ENCODE measurements around the gene VSTM2B. TPM values are rescaled to one million over a fixed set of nuclear protein-coding genes. Genes with fewer than 3 reads are reported as not detected.

The VSTM2B gene
- total RNA-seq, 1 experiment from 2014 or later, result not detected

- no peak overlapping the region for H3K27ac ChIP-seq
- H3K27me3 ChIP-seq, result 0 out of 2 replicates have a peak, but pooled peaks cover 4% of the 10 kb centered on the region
- no peaks in the 10 kb centered on the region for H3K36me3 ChIP-seq
- no peaks in the 10 kb centered on the region for H3K4me1 ChIP-seq
- H3K4me3 ChIP-seq, result no peak overlapping the region
- no peaks in the 10 kb centered on the region for H3K9me3 ChIP-seq (replicated peaks)
- DNase-seq, result no peak
These were observed 1.9 kb downstream of the VSTM2B start for GRCh38 chr19:29527500-29528328.

DNA sequence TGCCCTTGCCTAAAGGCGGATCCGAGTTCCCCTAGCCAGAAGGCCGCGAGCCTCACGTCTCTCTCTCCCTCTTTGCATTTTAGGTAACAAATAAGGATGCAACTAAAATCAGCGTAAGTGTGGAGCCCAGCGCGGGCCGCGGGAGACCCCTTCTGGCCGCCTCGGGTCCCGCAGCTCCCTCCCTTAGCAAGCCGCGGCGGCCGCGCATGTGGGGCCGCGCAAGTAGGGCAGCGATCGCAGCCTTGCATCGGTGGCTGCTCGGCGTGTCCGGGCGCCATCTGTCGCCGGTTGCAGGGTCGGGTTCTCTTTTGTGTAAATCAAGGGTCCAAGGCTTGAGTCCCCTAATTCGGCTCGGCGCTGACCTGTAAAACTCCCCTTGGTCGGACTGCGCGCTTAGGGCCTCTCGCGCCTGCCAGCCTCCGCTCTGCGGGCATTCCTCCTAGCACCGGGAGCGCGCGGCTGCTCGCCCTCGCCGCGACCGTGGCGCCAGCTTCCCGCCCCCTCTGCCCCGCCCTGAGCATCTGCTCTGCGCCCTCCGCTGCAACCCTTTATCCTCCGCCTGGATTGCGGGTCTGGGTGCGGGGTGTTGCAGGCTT, 2.7 kb downstream of the VSTM2B start:
- Histone ChIP-seq H3K36me3 (no peaks in the 10 kb centered on the region), H3K4me1 (no peaks in the 10 kb centered on the region), H3K9me3 (replicated peaks) (no peaks in the 10 kb centered on the region), H3K27me3 (no peaks in the 10 kb centered on the region), H3K4me3 (no peak overlapping the region), H3K27ac (no peak overlapping the region)
- no peak for DNase-seq

- Histone ChIP-seq H3K27me3 (no peaks in the 10 kb centered on the region), H3K4me3 (no peak overlapping the region), H3K36me3 (no peaks in the 10 kb centered on the region), H3K27ac (no peak overlapping the region), H3K9me3 (replicated peaks) (no peaks in the 10 kb centered on the region), H3K4me1 (no peaks in the 10 kb centered on the region)
- DNase-seq, result no peak
These were observed 3.3 kb downstream of the VSTM2B start for GRCh38 chr19:29528946-29529645.

DNA sequence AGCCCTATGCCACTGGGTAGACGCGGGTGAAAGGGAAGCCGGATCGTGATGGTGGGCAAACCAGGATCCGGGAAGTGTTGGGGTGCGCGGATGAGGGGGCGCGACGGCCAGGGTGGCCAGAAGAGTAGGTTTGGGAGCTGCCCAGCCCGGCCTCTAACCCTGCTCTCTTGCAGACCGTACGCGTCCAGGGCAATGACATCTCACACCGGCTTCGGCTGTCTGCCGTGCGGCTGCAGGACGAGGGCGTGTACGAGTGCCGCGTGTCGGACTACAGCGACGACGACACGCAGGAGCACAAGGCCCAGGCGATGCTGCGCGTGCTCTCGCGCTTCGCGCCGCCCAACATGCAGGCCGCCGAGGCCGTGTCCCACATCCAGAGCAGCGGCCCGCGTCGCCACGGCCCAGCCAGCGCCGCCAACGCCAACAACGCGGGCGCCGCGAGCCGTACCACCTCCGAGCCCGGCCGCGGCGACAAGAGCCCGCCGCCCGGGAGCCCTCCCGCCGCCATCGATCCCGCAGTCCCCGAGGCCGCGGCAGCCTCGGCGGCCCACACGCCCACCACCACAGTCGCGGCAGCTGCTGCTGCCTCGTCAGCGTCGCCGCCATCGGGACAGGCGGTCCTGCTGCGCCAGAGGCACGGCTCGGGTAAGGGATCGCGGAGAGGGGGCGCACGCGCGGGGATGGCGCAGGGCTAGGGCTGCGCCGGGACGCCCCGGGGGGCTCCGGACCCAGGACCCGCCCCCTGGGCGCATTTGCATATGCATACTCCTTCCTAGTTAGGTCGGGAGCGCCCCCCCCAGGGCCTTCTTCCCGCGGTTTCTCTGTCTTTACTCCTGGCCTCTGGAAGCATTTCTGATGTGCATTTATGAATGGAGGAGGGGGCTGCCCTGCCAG, 4.1 kb downstream of the VSTM2B start:
- H3K9me3 ChIP-seq (replicated peaks), result no peaks in the 10 kb centered on the region
- no peaks in the 10 kb centered on the region for H3K36me3 ChIP-seq
- H3K27me3 ChIP-seq, result 0 out of 2 replicates have a peak, but pooled peaks cover 2% of the 10 kb centered on the region
- H3K4me3 ChIP-seq, result no peak overlapping the region
- H3K4me1 ChIP-seq, result no peaks in the 10 kb centered on the region
- DNase-seq, result no peak
- H3K27ac ChIP-seq, result no peak overlapping the region

GRCh38 chr19:29530540-29531457, 5.0 kb downstream of the VSTM2B start:
- no peak for DNase-seq
- Histone ChIP-seq H3K9me3 (replicated peaks) (no peaks in the 10 kb centered on the region), H3K27ac (no peak overlapping the region), H3K4me1 (no peaks in the 10 kb centered on the region), H3K27me3 (0 out of 2 replicates have a peak, but pooled peaks cover 6% of the 10 kb centered on the region), H3K36me3 (no peaks in the 10 kb centered on the region), H3K4me3 (no peak overlapping the region)

DNA sequence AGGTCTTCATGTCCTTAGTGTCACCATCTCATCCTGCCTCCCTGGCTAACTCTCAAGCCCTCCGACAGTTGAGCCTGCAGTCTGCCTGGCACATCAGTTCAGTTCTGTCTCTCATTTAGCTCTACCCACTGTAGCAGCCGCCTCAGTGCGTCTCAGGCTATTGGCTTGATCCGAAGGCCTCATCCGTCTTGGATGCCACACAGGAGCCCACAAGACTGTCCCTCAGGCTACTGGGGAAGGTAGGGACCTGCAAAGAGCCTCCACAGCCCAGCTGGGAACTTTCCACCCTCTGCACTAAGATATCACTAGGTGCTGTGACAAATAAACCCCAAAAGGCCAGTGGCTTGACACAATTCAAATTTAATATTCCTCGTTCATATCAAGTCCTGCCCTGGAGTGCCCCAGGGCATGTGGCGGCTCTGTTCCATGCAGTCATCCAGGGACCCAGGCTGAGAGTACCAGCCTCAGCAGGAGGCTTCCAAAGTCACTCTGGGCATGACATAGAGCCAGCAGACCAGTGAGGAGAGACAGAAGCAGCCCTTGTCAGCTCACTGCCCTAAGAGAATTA, 5.7 kb downstream of the VSTM2B start:
- Histone ChIP-seq H3K27me3 (0 out of 2 replicates have a peak, but pooled peaks cover 6% of the 10 kb centered on the region), H3K4me3 (no peak overlapping the region), H3K27ac (no peak overlapping the region), H3K36me3 (no peaks in the 10 kb centered on the region), H3K4me1 (no peaks in the 10 kb centered on the region), H3K9me3 (replicated peaks) (no peaks in the 10 kb centered on the region)
- no peak for DNase-seq

- Histone ChIP-seq H3K27me3 (0 out of 2 replicates have a peak, but pooled peaks cover 6% of the 10 kb centered on the region), H3K4me1 (no peaks in the 10 kb centered on the region), H3K4me3 (no peak overlapping the region), H3K9me3 (replicated peaks) (no peaks in the 10 kb centered on the region), H3K36me3 (no peaks in the 10 kb centered on the region), H3K27ac (no peak overlapping the region)
- DNase-seq, result no peak
These were observed 6.3 kb downstream of the VSTM2B start for GRCh38 chr19:29532097-29532496.

- no peak for DNase-seq
- Histone ChIP-seq H3K36me3 (no peaks in the 10 kb centered on the region), H3K4me3 (no peak overlapping the region), H3K4me1 (no peaks in the 10 kb centered on the region), H3K9me3 (replicated peaks) (no peaks in the 10 kb centered on the region), H3K27me3 (0 out of 2 replicates have a peak, but pooled peaks cover 6% of the 10 kb centered on the region), H3K27ac (no peak overlapping the region)
These were observed 7.2 kb downstream of the VSTM2B start for GRCh38 chr19:29532956-29533355.

- H3K4me3 ChIP-seq, result no peak overlapping the region
- H3K36me3 ChIP-seq, result no peaks in the 10 kb centered on the region
- H3K9me3 ChIP-seq (replicated peaks), result no peaks in the 10 kb centered on the region
- no peaks in the 10 kb centered on the region for H3K4me1 ChIP-seq
- DNase-seq, result no peak
- H3K27me3 ChIP-seq, result peaks cover 10% of the 10 kb centered on the region; the same call in 1 of the 2 replicates
- H3K27ac ChIP-seq, result no peak overlapping the region
These were observed 8.1 kb downstream of the VSTM2B start for GRCh38 chr19:29533578-29534544.

GRCh38 chr19:29535214-29535831, 9.5 kb downstream of the VSTM2B start:
- no peak for DNase-seq
- H3K27me3 ChIP-seq, result peaks cover 10% of the 10 kb centered on the region; the same call in 1 of the 2 replicates

GRCh38 chr19:29535984-29536508, 10.3 kb downstream of the VSTM2B start:
- H3K4me3 ChIP-seq, result no peak overlapping the region
- peaks cover 10% of the 10 kb centered on the region; the same call in 1 of the 2 replicates for H3K27me3 ChIP-seq
- H3K27ac ChIP-seq, result no peak overlapping the region
- H3K4me1 ChIP-seq, result no peaks in the 10 kb centered on the region
- DNase-seq, result no peak
- no peaks in the 10 kb centered on the region for H3K9me3 ChIP-seq (replicated peaks)
- no peaks in the 10 kb centered on the region for H3K36me3 ChIP-seq

More at GRCh38 chr19:29535214-29535831, 9.5 kb downstream of the VSTM2B start:
- H3K4me3 ChIP-seq, result no peak overlapping the region
- no peaks in the 10 kb centered on the region for H3K4me1 ChIP-seq
- no peaks in the 10 kb centered on the region for H3K9me3 ChIP-seq (replicated peaks)
- H3K36me3 ChIP-seq, result no peaks in the 10 kb centered on the region
- H3K27ac ChIP-seq, result no peak overlapping the region

DNA sequence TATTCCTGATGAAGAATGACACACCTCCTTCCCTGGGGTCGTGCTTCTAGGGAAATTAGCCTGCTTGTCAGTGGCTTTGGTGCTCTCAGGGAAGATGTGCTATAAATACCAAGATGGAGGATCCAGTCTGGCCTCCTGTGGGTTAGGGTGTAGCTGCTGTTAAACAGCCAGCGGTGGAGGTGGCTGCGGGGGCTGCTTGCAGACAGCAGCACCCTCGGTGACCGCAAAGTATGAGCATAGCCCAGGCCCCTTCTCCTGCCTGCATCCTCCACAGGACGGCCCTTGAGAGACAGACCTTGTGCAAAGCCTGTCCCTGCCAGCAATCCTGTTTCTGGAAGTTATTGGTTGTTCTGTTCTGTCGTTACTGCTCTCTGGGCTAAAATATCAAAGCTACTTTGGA, 11.4 kb downstream of the VSTM2B start:
- Histone ChIP-seq H3K9me3 (replicated peaks) (no peaks in the 10 kb centered on the region), H3K27me3 (peaks cover 10% of the 10 kb centered on the region; the same call in 1 of the 2 replicates), H3K4me1 (no peaks in the 10 kb centered on the region), H3K4me3 (no peak overlapping the region), H3K27ac (no peak overlapping the region), H3K36me3 (no peaks in the 10 kb centered on the region)
- DNase-seq, result no peak
